Measurements from ENCODE around the gene UPK2.

Gene UPK2

DNA sequence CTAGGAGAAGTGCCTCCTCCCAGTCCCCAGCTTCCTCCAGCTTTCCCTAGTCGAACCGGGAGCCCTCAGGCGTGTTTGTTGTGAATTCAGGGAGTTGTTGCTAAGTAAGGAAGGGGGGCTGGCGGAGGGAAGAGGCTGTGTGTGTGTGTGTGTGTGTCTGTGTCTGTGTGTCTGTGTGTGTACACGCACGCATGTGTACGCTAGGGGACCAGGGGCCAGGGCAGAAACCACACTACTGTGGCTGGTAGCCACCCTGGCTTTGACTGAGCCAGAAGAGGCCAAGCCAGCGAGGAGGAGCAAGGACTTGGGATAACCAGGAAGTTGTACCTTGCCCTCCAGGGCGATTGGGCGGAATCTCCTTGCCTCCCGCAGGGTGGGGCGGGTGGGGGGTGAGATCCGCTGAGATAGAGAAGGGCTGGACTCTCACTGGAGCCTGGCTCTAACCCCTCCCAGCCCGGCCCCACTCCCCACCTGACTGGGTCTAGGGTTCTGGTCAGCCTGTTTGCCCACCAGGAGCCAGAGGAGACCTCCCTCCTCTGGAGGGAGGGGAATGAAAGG is 37.9 kb upstream of the UPK2 start:
- DNase-seq = no peak

DNA sequence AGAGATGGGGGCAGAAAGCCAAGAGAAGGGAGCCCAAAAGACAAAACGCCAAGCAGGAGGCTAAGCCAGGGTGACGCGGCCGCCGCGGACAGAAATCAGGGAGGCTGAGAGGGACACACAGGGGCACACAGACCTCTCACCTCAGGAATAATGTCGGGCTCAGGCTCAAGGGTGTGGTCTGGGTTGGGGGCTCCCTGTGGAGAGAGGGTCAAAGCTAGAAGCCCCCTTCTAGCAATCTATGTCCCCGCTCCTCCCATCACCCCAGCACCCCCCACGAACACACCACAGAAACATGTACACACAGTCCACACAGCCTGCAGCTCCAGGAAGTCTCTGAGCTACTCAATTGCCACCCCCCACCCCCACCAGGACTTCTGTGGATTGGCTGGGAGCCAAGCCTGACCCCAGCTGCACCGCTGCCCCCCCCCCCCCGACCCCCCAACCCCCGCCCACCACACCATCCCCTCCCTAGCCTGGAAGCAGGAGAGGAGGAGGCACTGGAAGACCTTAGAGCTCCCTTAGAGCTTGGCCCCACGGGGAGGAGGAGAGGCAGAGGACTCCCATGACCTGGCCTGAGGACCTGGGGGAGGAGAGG is 37.3 kb upstream of the UPK2 start:
- no peak for DNase-seq

DNA sequence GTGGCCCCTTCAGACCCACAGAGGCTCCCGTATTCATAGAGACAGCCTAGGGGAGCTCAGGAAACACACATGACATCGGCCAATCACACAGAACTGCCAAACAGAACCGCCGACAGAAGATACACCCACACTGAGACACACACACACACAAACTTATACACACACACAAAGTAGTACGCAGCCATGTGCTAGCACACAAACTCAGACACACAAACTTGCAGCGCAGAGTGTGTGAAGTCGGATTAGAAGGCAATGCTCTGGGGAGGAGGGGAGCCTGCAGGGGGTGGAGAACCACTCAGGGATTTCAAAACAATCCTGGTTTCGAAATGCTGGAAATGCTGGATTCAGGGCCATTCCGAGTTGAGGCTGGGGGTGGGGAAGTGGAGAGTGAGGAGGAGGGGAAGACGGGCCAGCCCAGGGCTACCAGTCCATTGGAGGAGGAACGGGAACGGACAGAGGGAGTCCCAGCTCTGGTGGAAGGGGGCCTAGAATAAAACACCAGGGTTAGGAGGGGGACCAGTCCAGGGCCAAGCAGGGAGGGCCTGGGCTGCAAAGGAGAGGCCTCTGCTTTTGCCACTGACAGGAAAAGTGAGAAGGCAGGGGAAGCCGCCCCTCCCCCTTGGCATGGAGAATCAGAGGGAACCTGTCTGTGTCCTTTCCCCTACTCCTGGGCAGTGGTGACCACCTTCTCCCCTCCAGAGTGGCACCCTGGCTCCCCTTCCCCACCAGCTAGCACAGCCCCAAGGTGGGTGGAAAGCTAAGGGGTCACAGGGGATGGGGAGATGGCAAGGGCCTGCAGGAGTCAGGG is 34.8 kb upstream of the UPK2 start:
- DNase-seq = no peak

DNA sequence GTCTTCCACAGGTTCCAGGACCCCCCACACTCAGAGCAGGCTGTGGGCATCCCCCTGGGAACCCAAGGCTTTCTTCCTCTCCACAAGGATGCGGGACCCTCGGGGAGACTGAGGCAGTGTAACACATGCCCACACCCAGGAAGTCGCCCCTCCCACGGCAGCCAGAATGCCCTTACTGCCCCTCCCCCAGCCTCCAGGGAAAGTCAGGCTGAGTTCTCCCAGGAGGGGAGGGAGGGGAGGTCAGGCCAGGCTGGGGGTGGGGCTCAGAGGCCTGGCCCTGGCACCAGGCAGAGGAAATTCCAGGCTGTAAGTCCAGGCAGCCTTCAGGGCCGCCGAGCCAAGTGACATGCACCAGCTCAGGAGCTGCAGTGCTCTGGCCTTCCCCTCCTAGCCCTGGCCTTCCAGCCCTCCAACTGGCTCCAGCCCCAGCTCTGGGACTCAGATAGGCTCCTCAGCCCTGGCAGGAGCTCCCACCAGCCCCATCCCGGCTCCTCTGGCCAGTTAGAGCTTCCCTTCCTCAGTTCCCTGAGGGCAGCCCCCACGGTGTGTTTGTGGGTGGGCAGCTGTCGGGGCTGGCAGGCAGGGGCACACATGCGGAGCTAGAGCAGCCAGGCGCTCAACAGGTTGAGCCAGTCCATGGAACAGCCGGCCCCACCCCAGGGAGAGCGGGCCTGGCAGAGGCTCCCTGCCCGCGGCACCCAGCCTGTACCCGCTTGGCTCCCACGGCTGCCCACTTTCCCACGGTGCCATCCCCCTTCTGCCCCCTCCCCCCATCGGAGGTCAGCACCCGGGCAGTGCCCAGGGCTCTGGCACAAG is 34.0 kb upstream of the UPK2 start:
- no peak for DNase-seq

DNA sequence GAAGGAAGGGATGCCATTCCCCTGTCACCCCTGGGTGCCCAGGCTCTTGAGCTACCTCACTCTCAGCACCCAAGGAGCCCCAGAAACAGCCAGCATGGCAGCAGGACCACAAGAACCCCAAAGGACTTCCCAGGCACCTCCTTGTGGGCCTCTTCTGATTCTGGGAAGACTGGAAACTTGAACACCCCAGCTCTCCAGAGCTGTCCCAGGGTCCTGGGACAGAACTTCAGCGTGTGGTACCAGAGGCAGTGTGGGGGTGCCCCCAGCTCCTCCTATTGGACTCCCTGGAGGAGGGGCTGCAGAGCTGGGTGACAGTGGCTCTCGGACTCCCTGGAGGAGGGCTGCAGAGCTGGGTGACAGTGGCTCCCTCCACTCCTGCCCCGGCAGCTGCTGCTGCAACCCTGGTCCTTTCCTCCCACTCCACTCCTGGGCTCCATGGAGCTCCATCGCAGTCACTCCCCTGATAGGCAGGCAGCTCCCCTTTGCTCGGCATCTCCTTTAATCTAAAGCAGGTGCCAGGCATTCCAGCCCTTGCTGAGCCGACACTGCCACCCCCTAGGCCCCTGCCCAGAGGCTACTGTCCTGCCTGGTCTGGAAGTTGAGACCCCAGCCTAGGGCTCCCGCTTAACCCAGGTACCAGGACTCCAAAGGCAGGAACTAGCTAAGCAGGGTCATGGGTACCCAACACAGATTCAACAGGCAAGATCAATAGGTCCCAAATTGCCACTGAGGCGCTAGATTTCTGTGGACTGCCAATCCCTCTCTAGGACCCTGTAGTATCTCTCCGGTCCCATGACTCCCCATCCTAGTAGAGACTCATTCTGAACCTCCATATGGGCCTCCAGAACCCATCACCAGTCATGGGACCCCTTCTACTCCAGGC is 33.1 kb upstream of the UPK2 start:
- DNase-seq = no peak

DNA sequence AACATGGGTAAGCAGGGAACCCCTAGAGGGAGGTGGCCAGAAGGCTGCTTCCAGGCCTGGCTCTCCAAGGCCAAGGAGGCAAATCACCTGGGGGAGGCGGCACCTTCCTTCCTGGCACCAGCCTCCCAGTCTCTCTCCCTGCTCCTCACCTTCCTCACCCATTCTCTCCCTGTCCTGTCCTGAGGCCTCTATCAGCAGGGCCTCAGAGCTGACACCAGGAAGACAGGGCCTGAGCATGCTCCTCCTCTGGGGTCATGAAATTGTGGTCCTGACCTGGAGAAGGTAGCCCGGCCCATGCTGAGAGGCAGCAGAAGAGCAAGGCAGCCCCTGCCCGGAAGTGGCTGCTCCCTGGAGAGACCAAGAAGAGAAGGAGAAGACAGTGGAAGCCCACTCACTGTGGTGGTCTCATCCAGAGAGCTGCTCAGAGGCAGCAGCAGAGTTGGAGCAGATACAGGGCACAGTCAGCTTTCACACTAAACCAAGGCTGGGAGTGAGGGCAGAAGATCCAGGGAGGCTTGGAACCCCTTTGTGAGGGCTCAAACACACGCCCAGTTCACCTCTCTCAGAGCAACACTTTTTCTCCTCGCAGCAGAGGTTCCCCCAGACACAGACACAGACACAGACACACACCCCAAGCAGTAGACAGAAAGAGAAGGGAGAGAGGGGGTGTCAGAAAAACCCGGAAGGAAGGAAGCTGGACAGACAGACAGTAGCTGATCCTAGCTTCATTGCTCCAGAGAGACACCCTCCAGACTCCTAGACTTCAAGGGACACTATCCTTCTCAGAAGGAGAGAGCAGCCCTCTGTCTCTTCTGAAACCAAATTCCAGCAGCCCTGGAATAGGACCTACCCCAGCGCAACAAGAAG is 32.1 kb upstream of the UPK2 start:
- no peak for DNase-seq

DNA sequence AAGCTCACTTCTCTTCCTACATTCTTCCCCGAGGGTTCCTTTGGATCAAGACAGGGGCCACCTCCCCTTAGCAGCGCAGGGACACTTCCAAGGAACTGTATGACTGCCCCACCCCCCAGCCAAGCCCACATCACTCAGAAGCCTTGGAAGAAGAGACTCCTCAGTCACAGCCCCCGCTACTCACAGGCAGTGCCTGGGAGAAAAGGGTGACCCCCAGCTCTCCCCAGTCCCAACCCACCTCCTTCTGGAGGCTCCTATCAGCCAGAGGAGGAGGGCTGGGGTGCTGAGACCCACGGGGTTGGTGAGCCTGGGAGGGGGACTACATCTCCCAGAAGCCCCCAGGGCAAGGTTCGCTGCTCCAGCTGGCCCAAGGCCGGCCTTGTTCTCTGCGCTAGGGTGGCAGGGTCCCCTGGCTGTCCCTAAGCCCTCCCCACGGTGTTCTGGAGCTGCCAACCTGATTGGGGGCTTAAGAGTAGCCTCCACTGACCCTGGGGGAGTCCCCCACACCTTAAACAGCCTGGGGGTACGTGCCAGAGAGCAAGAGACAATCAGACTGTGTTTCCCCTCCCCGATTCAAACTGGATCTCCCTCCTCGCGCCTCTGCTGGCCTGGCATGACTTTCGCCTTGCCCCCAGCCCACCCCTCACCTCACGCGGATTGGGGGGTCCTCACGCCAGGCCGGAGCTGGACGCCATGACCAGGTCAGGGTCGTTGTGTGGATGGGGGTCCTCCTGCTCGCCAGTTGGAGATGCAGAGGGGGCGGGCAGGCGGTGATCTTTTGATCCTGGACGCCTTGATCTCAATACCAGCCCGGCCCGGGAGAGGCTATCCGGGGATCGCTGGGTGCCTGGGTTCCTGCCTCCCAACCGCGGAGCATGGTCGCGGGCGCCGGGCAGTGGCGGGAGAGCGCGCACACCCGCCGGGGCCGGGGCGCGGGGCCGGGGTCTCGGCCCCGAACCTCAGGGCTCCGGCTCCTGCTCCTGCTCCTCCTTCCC is 31.2 kb upstream of the UPK2 start:
- peak in 1 of 2 experiments; percentile 32 for DNase-seq

DNA sequence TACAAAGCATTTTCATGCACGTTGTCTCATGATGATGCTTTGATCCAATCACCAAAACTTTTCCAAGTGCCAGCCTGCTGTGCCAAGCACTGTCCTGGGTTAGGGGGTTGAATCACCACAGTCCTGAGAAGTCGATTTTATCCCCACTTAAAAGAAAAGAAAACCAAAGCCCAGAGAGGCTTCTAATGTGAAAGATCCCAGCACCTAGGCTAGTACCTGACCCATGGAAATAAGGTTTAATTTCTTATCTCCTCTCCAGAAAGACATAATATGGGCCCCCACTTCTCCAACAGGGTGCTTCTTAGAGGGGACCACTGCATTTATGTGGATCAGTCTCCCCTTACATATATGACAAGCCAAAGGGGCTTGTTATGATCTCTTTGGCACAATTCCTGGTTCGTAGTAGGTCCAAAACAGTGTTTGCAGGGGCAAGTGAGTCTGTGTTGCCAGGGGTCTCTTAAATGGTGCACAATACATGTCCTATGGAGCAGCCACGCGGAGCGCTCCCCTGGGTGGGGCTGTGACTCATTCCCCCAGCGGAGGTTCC is 28.5 kb upstream of the UPK2 start:
- no peak for DNase-seq

DNA sequence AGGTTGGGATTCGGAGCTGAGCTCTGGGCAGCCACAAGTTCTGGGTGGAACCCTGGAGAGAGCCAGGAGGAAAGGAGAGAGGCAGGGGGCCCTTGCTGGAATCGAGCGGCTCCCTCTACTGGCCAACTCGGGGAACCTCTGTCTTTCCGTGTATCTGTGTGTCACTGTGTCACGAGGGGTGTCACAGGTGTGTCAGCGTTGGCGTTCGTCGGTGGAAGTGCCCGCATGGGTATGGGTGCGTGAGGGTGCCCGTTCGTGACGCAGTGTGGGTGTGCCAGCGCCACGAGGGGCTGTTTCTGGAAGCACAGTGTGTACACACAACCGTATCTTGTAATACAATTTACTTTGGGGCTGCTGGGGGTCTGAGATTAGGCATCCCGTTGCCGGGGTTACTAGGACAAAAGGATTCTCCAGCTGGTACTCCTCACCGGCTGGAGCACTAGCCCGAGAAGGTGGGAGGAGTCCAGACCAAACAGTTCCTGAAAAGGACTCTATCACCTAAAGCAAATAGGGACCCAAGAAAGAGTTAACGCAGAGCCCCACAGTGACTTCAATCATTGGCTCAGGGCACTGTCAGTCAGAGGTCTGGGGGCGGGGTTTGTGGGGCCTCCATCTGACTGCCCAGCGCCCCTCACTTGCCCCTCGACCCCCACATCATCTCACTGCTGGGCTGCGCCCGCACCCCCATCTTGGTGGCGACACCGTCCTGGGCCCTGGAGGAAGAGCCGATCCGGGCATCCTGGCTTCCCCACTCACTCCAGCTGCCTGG is 27.8 kb upstream of the UPK2 start:
- DNase-seq = peak; percentile 88 to 95

DNA sequence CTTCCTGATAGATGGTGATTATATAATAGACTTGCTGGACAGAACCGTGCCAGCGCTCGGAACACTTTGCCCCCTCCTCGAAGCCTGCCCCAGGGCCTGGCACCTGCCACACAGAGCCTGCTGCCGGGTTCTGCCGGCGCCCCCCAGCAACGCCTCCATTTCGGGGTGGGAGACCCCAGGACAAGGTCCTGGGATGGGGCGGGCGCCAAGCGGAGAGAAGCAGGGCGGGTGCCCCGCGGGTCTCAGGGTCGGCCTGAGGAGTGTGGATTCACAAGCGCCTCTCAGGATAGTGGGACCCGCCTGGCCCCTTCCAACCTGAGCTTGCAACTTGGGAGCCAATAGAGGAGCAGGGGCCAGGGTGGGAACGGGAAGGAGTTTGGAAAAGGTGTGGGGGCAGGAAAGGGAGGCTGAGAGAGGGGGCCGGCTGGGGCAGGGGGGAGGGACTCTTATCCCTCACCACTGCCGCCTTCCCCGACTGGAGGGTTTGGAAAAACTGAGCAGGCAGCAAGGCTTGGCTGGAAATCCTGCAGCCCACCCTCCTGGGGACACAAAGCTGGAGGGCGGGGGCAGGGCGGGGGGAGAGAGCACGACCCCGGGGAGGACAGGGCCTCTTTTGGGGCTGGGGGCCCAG is 27.1 kb upstream of the UPK2 start:
- DNase-seq = no peak

DNA sequence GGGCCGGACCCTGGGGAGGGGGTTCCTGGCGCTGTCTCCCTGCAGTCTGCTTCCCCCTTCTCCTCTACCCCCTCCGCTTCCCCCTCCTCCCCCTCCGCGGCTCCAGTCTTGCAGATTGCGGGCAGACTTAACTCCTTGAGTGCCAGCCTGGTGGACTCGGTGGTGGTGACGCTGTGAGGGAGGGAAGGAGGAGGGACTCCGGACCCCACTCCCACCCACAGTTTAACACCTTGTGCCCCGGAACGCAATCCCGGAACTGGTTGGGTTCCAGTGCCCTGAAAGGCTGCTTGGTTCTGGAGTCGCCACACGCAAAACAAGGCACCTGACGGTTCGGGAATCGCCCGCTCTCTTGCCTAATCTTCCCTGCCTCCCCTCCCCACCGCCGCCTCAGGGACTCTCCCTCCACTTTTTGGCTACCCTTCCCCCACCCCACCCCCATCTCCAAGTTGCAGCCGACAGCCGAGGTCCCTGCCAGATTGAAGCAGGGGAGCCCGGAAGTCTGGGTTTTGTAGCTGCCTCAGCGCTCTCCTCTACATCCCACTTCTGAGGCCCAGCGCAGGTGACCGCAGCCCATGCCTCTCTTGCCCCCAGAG is 26.5 kb upstream of the UPK2 start:
- peak; percentile 63 to 69 for DNase-seq

DNA sequence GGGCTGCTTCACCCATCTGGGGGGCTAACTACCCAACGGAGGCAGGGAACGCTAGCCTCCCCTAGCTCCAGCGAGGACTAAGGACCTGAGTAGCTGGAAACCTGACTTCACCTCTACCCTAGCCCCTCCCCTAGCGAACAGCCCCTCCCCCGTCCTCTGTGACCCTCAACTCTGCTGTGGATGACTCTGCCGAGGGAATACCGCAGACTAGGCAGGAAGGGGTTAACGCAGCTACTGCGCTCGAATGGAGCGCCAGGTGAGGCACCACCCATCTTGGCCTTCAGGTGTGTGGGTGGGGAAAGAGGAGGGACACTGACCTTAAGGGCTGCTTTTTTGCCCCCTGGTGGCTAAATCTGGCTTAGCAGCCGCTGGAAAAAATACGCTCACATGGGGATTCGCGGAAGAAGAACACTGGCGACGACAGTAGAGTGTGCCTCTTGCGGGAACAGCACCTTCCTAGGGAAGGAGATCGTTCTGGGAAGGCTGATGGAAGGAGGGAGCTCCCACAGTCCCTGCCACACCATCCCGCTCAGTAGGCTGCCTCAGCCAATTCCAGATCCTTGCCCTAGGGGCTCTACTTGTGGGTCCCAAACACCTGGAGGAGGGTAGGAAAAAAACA is 25.9 kb upstream of the UPK2 start:
- DNase-seq = peak; percentile 79 to 80

DNA sequence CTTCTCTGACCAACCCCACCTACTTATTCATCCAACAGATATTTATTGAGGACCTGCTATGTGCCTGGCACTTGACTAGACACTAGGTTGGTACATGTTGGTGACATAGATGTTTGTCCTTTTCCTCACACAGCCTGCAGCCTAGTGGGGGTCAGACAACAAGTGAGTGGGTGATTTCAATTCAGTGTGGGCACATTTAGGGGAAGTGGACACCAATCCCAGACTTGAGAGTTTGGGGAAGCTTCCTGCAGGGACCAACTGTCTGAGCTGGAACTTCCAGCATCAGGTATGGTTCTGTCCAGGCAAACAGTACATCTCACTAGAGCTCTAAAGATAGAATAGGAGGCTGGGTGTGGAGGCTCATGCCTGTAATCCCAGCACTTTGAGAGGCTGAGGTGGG is 24.5 kb upstream of the UPK2 start:
- DNase-seq = no peak

DNA sequence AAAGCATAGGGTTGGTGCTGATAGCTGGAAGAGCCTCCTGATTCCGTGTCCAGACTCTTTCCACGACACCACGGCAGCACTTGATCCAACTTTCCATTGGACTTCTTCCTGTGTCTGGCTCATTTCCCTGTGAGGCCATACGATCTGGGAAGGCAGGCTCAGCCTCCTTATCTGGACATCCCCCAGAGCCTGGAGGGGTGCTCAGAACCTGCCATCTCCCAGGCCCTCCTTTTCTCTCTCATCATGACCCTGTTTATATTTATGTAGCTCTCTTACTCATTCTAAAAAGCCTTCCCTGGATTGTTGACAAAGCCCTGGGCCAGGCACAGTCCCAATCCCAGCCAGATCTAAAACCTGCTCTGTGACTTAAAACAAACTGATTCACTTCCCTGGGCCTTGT is 22.6 kb upstream of the UPK2 start:
- no peak for DNase-seq

DNA sequence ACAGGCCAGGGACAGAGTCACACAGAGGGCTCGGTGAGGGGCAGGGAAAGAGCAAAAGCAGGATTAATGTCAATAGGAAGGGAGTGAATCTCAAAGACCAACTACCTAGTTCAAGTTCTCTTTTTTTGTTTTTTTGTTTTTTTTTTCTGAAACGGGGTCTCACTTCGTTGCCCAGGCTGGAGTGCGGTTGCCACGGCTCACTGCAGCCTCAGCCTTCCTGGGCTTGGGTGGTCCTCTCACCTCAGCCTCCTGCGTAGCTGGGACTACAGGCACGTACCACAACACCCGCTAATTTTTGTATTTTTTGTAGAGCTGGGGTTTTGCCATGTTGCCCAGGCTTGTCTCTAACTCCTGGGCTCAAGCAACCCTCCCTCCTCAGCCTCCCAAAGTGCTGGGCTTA is 20.7 kb upstream of the UPK2 start:
- DNase-seq = no peak

DNA sequence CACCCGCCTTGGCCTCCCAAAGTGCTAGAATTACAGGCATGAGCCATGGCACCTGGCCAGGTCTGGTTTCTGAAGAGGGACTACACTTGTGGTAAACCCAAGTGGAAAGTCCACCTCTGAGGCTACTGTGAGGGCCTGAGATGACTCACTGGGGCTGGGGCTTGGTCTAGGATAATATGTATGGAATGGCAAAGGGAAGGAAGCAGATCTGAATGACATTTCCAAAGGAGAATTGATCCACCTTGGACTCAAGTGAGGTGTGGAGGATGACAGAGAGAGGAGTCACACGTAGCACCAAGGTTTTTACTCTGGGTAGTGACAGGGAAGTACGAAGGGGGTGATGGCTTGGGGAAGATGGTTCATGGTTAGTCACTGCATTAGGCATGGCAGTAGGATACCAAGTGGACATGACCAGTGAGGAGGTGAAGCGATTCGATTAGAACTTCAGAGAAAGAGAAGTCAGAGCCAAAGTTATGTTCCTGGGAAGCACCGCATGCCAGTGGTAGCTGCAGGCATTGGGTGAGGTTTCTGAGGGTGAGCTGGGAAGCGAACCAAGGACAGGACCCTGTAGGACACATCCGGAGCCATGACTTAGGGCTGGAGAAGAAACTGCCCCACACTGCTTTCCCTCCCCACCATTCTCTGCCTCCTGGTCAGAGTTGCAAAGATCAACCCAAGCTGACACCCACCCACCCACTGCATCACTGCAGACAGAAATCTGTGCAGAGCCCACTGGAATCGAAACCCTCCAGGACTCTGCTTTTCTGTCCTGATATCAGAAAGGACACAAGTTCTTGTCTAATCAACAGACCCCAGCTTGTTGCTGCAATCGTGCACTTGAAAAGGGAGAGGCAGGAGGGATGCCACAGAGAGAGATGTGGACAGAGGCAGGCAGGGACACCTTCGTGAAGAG is 17.4 kb upstream of the UPK2 start:
- DNase-seq = no peak
